ENCODE data around the gene SLC35F3. TPM values are rescaled to one million over a fixed set of nuclear protein-coding genes. Genes with fewer than 3 reads are reported as not detected.

Gene SLC35F3
- total and polyA plus RNA-seq, 9 of the 15 experiments (the other 6 are each of a cell fraction or from before 2014, with no cell fraction given): 0.04 to 0.07 (median 0.04) TPM; not detected in 6

- TF ChIP-seq SPI1 (IDR thresholded peaks at IDR 0.05; ENCODE audit: borderline replicate concordance, low read depth, low read length) (no peak), TEAD1 (CRISPR knock-in tag; IDR thresholded peaks at IDR 0.05) (no peak), ZNF165 (CRISPR knock-in tag; IDR thresholded peaks at IDR 0.05; ENCODE audit: borderline replicate concordance) (no peak), ZNF174 (CRISPR knock-in tag; IDR thresholded peaks at IDR 0.05) (no peak), ZBTB43 (CRISPR knock-in tag; IDR thresholded peaks at IDR 0.05) (no peak), XRCC4 (IDR thresholded peaks at IDR 0.05; ENCODE audit: extremely low read depth, insufficient read depth, insufficient read length) (no peak), SMC3 (conservative IDR thresholded peaks at IDR 0.05; ENCODE audit: insufficient read depth, low read depth, low read length) (no peak), MCM3 (IDR thresholded peaks at IDR 0.05) (no peak), PML (IDR thresholded peaks at IDR 0.05; ENCODE audit: low read length) (no peak), ZNF592 (IDR thresholded peaks at IDR 0.05) (no peak)
- no peak overlapping the region for H3K9ac ChIP-seq (ENCODE audit: insufficient read depth in 1 of 2, low read depth in 2 of 2, low read length in 2 of 2)
- no peak for DNase-seq (ENCODE audit: extremely low read depth in 1 of 4, low spot score in 3 of 4)
- intact Hi-C loops (cut with micrococcal nuclease): no loop called here
- no peaks in the 10 kb centered on the region for H3K9me3 ChIP-seq (replicated peaks; ENCODE audit: control insufficient read depth, insufficient read depth, low read depth, low read length)
- no peaks in the 10 kb centered on the region for H3K4me1 ChIP-seq (replicated peaks in 1 of 2; ENCODE audit: control insufficient read depth in 2 of 2, insufficient read depth in 2 of 2, low read length in 2 of 2)
- in situ Hi-C loops (cut with MboI): no loop called here
- no peaks in the 10 kb centered on the region for H3K36me3 ChIP-seq (ENCODE audit: control insufficient read depth, insufficient read depth, low read length)
- no peak for ATAC-seq
- WGBS (ENCODE audit: insufficient coverage, low coverage, missing lambda C conversion rate): 7% methylated on average over 3 of the region's 3 CpGs
- no peak for FAIRE-seq
- BruUV-seq (replicated peaks): no TSS peak
- no peaks in the 10 kb centered on the region for H3K9me1 ChIP-seq (ENCODE audit: control insufficient read depth, insufficient read depth, low read length)
- no peaks in the 10 kb centered on the region for H4K20me1 ChIP-seq (replicated peaks; ENCODE audit: control insufficient read depth, insufficient read depth, low read length)
- H3K4me3 ChIP-seq: no peak overlapping the region
- H3K4me2 ChIP-seq (ENCODE audit: insufficient read depth, low read length): no peak overlapping the region
- H3K27ac ChIP-seq (ENCODE audit: extremely low read depth, low read depth, low read length): no peak overlapping the region
- H3K27me3 ChIP-seq (ENCODE audit: control insufficient read depth in 2 of 2, insufficient read depth in 2 of 2, low read length in 2 of 2): peaks cover 0 to 23% of the 10 kb centered on the region in 2 experiments; a peak in 3 of 5 replicates
- ChIA-PET CTCF (ENCODE audit: low intra/inter-chr PET ratio) (no interaction called here), POLR2A (no interaction called here)
- no peaks in the 10 kb centered on the region for H3K79me2 ChIP-seq (ENCODE audit: control insufficient read depth, insufficient read depth, low read length)
- H2AFZ ChIP-seq (ENCODE audit: low read depth, low read length): no peak overlapping the region
Observed at GRCh38 chr1:234173968-234174367, 269.5 kb downstream of the SLC35F3 start.

All from K562 (cell line).